Measurements from ENCODE around the gene BLNK.

The BLNK gene

DNA sequence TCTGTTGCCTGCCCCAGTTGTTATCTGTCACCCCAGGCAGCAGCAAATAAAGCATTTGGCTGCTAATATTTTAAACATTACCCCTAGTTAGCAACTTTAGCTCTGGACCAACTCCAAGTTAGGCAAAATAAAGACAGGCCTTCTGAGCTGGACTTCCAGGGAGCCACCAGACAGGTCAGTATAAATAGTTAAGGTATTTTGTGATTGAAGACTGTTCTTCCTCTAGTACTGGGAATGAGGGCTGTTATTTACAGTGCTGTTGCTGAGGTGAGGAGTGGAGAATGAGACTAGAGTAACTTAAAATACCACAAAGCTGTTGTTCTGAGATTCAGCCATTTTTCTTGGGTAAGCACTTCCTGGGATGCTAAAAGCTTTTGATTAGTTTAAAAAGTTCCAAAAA, 101.1 kb downstream of the BLNK start:
- Histone ChIP-seq H3K9me3 (ENCODE audit: control insufficient read depth, low read length) (peaks cover 3% of the 10 kb centered on the region), H3K27ac (ENCODE audit: insufficient read depth, low read length, poor library complexity, severe bottlenecking) (no peak overlapping the region), H3K4me3 (ENCODE audit: insufficient read depth, low read depth, low read length, poor library complexity, severe bottlenecking) (no peak overlapping the region), H3K27me3 (replicated peaks; ENCODE audit: control insufficient read depth, insufficient read depth, low read length, poor library complexity, severe bottlenecking) (no peaks in the 10 kb centered on the region), H3K36me3 (ENCODE audit: control insufficient read depth, insufficient read depth, low read length) (no peaks in the 10 kb centered on the region), H3K4me1 (ENCODE audit: control insufficient read depth, insufficient read depth, low read length, poor library complexity, severe bottlenecking) (no peaks in the 10 kb centered on the region)
- no peak for DNase-seq

DNA sequence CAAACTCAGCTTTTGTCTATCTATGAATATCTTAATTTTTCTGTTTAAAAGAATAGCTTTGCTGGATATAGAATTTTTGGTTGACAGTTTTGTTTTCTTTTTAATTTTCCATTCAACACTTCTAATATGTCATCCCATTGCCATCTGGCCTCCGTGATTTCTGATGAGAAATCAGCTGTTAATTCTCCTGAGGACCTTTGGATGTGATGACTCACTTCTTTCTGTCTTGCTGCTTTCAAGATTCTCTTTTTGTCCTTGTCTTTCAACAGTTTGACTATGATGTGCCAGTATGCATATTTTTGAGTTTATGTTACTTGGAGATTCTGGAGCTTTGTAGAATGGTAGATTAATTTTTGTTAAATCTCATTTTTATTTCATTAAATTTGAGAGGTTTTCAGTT, 102.8 kb downstream of the BLNK start:
- H3K9me3 ChIP-seq (ENCODE audit: control insufficient read depth, low read length), result peaks cover 3% of the 10 kb centered on the region

DNA sequence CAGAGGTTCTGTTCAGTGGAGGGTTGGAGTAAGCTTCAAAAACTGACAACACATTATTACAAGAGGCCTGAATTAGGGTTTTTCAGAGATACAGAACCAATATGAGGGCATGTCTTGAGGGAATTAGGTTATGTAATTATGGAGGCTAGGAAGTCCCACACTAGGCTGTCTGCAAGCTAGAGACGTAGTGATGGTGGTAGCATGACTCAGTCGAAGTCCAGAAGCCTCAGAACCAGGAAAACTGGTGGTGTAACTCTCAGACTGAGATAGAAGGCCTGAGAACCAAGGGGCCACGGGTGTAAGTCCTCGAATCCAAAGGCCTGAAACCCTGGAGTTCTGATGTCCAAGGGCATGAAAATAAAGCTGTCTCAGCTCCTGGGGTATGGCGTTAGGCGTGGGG, 105.6 kb downstream of the BLNK start:
- no peaks in the 10 kb centered on the region for H3K4me1 ChIP-seq (ENCODE audit: control insufficient read depth, insufficient read depth, low read length, poor library complexity, severe bottlenecking)
- no peaks in the 10 kb centered on the region for H3K9me3 ChIP-seq (ENCODE audit: control insufficient read depth, low read length)
- DNase-seq, result no peak
- H3K27ac ChIP-seq (ENCODE audit: insufficient read depth, low read length, poor library complexity, severe bottlenecking), result no peak overlapping the region
- H3K27me3 ChIP-seq (replicated peaks; ENCODE audit: control insufficient read depth, insufficient read depth, low read length, poor library complexity, severe bottlenecking), result no peaks in the 10 kb centered on the region
- no peak overlapping the region for H3K4me3 ChIP-seq (ENCODE audit: insufficient read depth, low read depth, low read length, poor library complexity, severe bottlenecking)
- no peaks in the 10 kb centered on the region for H3K36me3 ChIP-seq (ENCODE audit: control insufficient read depth, insufficient read depth, low read length)

More for the DNA sequence above, 102.8 kb downstream of the BLNK start:
- DNase-seq, result no peak
- Histone ChIP-seq H3K4me1 (ENCODE audit: control insufficient read depth, insufficient read depth, low read length, poor library complexity, severe bottlenecking) (no peaks in the 10 kb centered on the region), H3K36me3 (ENCODE audit: control insufficient read depth, insufficient read depth, low read length) (no peaks in the 10 kb centered on the region), H3K27ac (ENCODE audit: insufficient read depth, low read length, poor library complexity, severe bottlenecking) (no peak overlapping the region), H3K27me3 (replicated peaks; ENCODE audit: control insufficient read depth, insufficient read depth, low read length, poor library complexity, severe bottlenecking) (no peaks in the 10 kb centered on the region), H3K4me3 (ENCODE audit: insufficient read depth, low read depth, low read length, poor library complexity, severe bottlenecking) (no peak overlapping the region)

DNA sequence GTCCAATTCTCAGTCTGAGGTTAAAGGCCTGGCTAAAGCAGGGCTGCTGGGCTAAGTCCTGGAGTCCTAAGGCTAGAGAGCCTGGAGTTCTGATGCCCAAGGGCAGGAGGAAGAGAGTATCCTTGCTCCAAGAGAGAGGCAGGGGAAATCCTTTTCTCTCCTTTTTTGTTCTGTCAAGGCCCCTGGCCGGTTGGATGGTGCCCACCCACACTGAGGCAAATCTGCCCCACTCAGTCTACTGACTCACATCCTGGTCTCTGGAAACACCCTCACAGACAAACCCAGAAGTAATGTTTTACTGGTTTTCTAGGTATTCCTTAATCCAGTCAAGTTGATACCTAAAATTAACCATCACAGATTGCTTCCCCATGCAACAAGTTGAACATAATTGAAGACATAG, 118.3 kb downstream of the BLNK start:
- no peak overlapping the region for H3K4me3 ChIP-seq (ENCODE audit: insufficient read depth, low read depth, low read length, poor library complexity, severe bottlenecking)
- no peaks in the 10 kb centered on the region for H3K4me1 ChIP-seq (ENCODE audit: control insufficient read depth, insufficient read depth, low read length, poor library complexity, severe bottlenecking)
- H3K36me3 ChIP-seq (ENCODE audit: control insufficient read depth, insufficient read depth, low read length), result peaks cover 54% of the 10 kb centered on the region
- no peaks in the 10 kb centered on the region for H3K9me3 ChIP-seq (ENCODE audit: control insufficient read depth, low read length)
- H3K27me3 ChIP-seq (replicated peaks; ENCODE audit: control insufficient read depth, insufficient read depth, low read length, poor library complexity, severe bottlenecking), result no peaks in the 10 kb centered on the region
- no peak for DNase-seq
- H3K27ac ChIP-seq (ENCODE audit: insufficient read depth, low read length, poor library complexity, severe bottlenecking), result no peak overlapping the region

DNA sequence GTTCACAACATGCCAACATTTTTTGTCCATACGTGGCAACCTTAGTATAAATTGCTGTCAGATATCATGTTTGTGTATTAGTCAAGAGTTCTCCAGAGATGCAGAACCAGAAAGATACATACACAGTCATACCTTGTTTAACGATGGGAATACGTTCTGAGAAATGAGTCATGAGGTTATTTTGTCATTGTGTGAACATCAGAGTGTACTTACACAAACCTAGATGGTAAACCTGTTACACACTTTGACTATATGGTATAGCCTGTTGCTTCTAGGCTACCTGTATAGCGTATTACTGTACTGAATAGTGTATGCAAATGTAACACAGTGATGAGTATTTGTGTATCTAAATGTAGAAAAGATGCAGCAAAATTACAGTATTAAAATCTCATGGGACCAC, 118.9 kb downstream of the BLNK start:
- Histone ChIP-seq H3K36me3 (ENCODE audit: control insufficient read depth, insufficient read depth, low read length) (peaks cover 54% of the 10 kb centered on the region), H3K4me3 (ENCODE audit: insufficient read depth, low read depth, low read length, poor library complexity, severe bottlenecking) (no peak overlapping the region), H3K9me3 (ENCODE audit: control insufficient read depth, low read length) (no peaks in the 10 kb centered on the region), H3K4me1 (ENCODE audit: control insufficient read depth, insufficient read depth, low read length, poor library complexity, severe bottlenecking) (no peaks in the 10 kb centered on the region), H3K27ac (ENCODE audit: insufficient read depth, low read length, poor library complexity, severe bottlenecking) (no peak overlapping the region), H3K27me3 (replicated peaks; ENCODE audit: control insufficient read depth, insufficient read depth, low read length, poor library complexity, severe bottlenecking) (no peaks in the 10 kb centered on the region)
- DNase-seq, result no peak

Data from effector memory CD4-positive, alpha-beta T cell (primary cell).